ENCODE data around the gene TMEM86A.

DNA sequence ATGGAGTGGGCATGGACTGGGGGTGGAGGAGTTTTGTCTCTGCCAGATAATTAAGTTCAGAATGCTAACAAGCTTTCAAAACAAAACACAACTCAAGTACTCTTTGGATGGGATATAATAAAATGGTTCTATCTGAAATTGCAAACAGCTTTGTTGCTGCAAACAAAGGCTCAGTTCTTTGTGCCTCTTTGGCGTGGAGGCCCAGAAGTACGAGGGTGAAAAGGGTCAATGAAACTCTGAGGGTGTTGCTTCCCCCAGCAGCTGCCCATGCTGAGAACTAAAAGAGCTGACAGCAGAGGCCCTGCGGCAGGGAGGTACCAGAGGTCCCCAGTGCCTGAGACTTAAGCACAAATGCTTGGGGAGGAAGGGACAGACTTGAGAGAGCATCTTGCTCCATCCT, 53.9 kb downstream of the TMEM86A start:
- TF ChIP-seq CTCF (IDR thresholded peaks at IDR 0.05; ENCODE audit: insufficient read depth, low read length, poor library complexity, severe bottlenecking) (no peak), EZH2phosphoT487 (conservative IDR thresholded peaks at IDR 0.05; ENCODE audit: low read length) (no peak)
